ENCODE results near the gene SAG. TPM values are rescaled to one million over a fixed set of nuclear protein-coding genes. Genes with fewer than 3 reads are reported as not detected.

The SAG gene
- total and polyA plus RNA-seq, 2 of the 13 experiments (the other 11 are each of a cell fraction or from before 2014, with no cell fraction given) = not detected

GRCh38 chr2:233314180-233314925 lies 6.7 kb downstream of the SAG start:
- CTCF ChIA-PET (ENCODE audit: low intra/inter-chr PET ratio, low total read pairs) = no interaction called here
- FAIRE-seq (no peak), ATAC-seq (peak; percentile 70), DNase-seq (ENCODE audit: low spot score) (no peak)
- intact Hi-C loops (cut with micrococcal nuclease; ENCODE audit: unreplicated experiment) (no loop called here), in situ Hi-C loops (cut with HindIII; ENCODE audit: extremely low pct_ligation_motif_present, low pct_unique_long_range_greater_than_20kb) (loop anchor here (25.0 kb wide), 1 partner anchor 523 kb away; no protein-coding TSS in a partner anchor)
- TF ChIP-seq CTCF (CRISPR knock-in tag; IDR thresholded peaks at IDR 0.05) (peak; percentile 17; the same call in 1 of the 2 replicates), STAG1 (CRISPR knock-in tag; IDR thresholded peaks at IDR 0.05) (peak; percentile 36), ZNF251 (CRISPR knock-in tag; IDR thresholded peaks at IDR 0.05) (no peak)
- H3K4me1 ChIP-seq (ENCODE audit: insufficient read depth, low read length) = peaks cover 5% of the 10 kb centered on the region; the same call in 1 of the 2 replicates
- H3K4me3 ChIP-seq (replicated peaks in 1 of 3; ENCODE audit: insufficient read depth in 1 of 3, low read depth in 2 of 3, low read length in 3 of 3) = no peak overlapping the region
- 54% methylated on average over 18 of the region's 20 CpGs for WGBS (ENCODE audit: low lambda C conversion rate)
- H3K9ac ChIP-seq (ENCODE audit: insufficient read depth, low read depth, low read length) = no peak overlapping the region
- peaks cover 0 to 28% of the 10 kb centered on the region in 2 experiments; a peak in 4 of 5 replicates for H3K27me3 ChIP-seq (ENCODE audit: control insufficient read depth in 1 of 2, insufficient read depth in 2 of 2, low read length in 2 of 2)
- H3K9me3 ChIP-seq (ENCODE audit: low read length) = no peaks in the 10 kb centered on the region
- POLR2A ChIA-PET = interaction anchor here (0.6 to 0.7 kb wide), 2 partner anchors 33 to 58 kb away, joined by 3 read pairs; no protein-coding TSS in a partner anchor
- BruUV-seq (replicated peaks) = no TSS peak
- no peak overlapping the region for H2AFZ ChIP-seq (ENCODE audit: low read length)
- H3K36me3 ChIP-seq (replicated peaks in 1 of 2; ENCODE audit: control insufficient read depth in 1 of 2, insufficient read depth in 2 of 2, low read length in 2 of 2) = no peaks in the 10 kb centered on the region
- no peak overlapping the region for H3K27ac ChIP-seq (ENCODE audit: extremely low read length, insufficient read depth, low read length)
- no peaks in the 10 kb centered on the region for H4K20me1 ChIP-seq (ENCODE audit: insufficient read depth, low read length)
- H3K79me2 ChIP-seq (ENCODE audit: insufficient read depth, low read length) = no peaks in the 10 kb centered on the region
- no peak overlapping the region for H3K4me2 ChIP-seq (ENCODE audit: low read depth, low read length)

- no TSS peak for BruUV-seq (replicated peaks)
- WGBS (ENCODE audit: low lambda C conversion rate) = 32% methylated on average over 7 of the region's 7 CpGs
- no peak overlapping the region for H2AFZ ChIP-seq (ENCODE audit: low read length)
- ATAC-seq (no peak), DNase-seq (ENCODE audit: low spot score) (no peak), FAIRE-seq (no peak)
- peaks cover 13% of the 10 kb centered on the region for H3K4me1 ChIP-seq (ENCODE audit: insufficient read depth, low read length)
- TF ChIP-seq HMG20A (CRISPR knock-in tag; IDR thresholded peaks at IDR 0.05; ENCODE audit: borderline replicate concordance) = no peak
- no peak for TF ChIP-seq PAX8 (CRISPR knock-in tag; IDR thresholded peaks at IDR 0.05; ENCODE audit: borderline replicate concordance)
- TF ChIP-seq TBP (CRISPR knock-in tag; IDR thresholded peaks at IDR 0.05) = no peak
- no peak for TF ChIP-seq NR0B2 (CRISPR knock-in tag; IDR thresholded peaks at IDR 0.05)
- TF ChIP-seq MTA1 (CRISPR knock-in tag; IDR thresholded peaks at IDR 0.05; ENCODE audit: borderline replicate concordance) = no peak
- no peak for TF ChIP-seq ZNF431 (CRISPR knock-in tag; IDR thresholded peaks at IDR 0.05; ENCODE audit: borderline replicate concordance, low read depth)
- no peak for TF ChIP-seq ZNF740 (CRISPR knock-in tag; IDR thresholded peaks at IDR 0.05)
- TF ChIP-seq ZFP62 (CRISPR knock-in tag; IDR thresholded peaks at IDR 0.05) = no peak
- TF ChIP-seq ZNF563 (CRISPR knock-in tag; IDR thresholded peaks at IDR 0.05) = no peak
- in situ Hi-C loops (cut with HindIII; ENCODE audit: extremely low pct_ligation_motif_present, low pct_unique_long_range_greater_than_20kb) = loop anchor here (25.0 kb wide), 1 partner anchor 520 kb away; no protein-coding TSS in a partner anchor
- no peak overlapping the region for H3K9ac ChIP-seq (ENCODE audit: insufficient read depth, low read depth, low read length)
- intact Hi-C loops (cut with micrococcal nuclease; ENCODE audit: unreplicated experiment) = no loop called here
- no peaks in the 10 kb centered on the region for H3K79me2 ChIP-seq (ENCODE audit: insufficient read depth, low read length)
- H3K4me3 ChIP-seq (replicated peaks in 1 of 3; ENCODE audit: insufficient read depth in 1 of 3, low read depth in 2 of 3, low read length in 3 of 3) = no peak overlapping the region
- H3K36me3 ChIP-seq (replicated peaks in 1 of 2; ENCODE audit: control insufficient read depth in 1 of 2, insufficient read depth in 2 of 2, low read length in 2 of 2) = no peaks in the 10 kb centered on the region
- no peaks in the 10 kb centered on the region for H4K20me1 ChIP-seq (ENCODE audit: insufficient read depth, low read length)
- ChIA-PET CTCF (ENCODE audit: low intra/inter-chr PET ratio, low total read pairs) (no interaction called here), POLR2A (no interaction called here)
- no peak overlapping the region for H3K4me2 ChIP-seq (ENCODE audit: low read depth, low read length)
- peaks cover 4 to 49% of the 10 kb centered on the region in 2 experiments; a peak in 4 of 5 replicates for H3K27me3 ChIP-seq (ENCODE audit: control insufficient read depth in 1 of 2, insufficient read depth in 2 of 2, low read length in 2 of 2)
- no peaks in the 10 kb centered on the region for H3K9me3 ChIP-seq (ENCODE audit: low read length)
- H3K27ac ChIP-seq (ENCODE audit: extremely low read length, insufficient read depth, low read length) = no peak overlapping the region
These were observed 9.8 kb downstream of the SAG start for GRCh38 chr2:233317196-233317943.
